HCT116 (cell line): Measurements from ENCODE around the gene SAMD14. TPM values are rescaled to one million over a fixed set of nuclear protein-coding genes. Genes with fewer than 3 reads are reported as not detected.

ENCODE experiments used
- ATAC-seq: fragments of 200-7000 bp; cut with Tn5 transposase; 2 replicates; pipeline ENCODE4 v1.9.1; 2020; ENCODE audit warnings: mild to moderate bottlenecking, moderate library complexity
- BruUV-seq: library from RNA; stranded (reverse); fragments of 400-500 nt; replicated peaks from 2 replicates; lab custom pipeline; 2021; lab: Mats Ljungman, UMichigan
- CTCF ChIA-PET: fragments of 300-600 bp; sonication (Branson Sonifier 250); formaldehyde crosslinking; loops from one replicate; lab custom pipeline; 2021; ENCODE audit warnings: antibody characterized with exemption; lab: Charles Lee
- POLR2A ChIA-PET: fragments of 300-600, 350-600 bp; sonication (Branson Sonifier 250); formaldehyde crosslinking; loops from one replicate; lab custom pipeline; 2021; ENCODE audit warnings: antibody characterized with exemption; lab: Charles Lee
- RAD21 ChIA-PET, 2 experiments: fragments of 300-600 bp; sonication (Branson Sonifier 250); formaldehyde crosslinking; loops; one replicate each; lab custom pipeline; 2023; ENCODE audit warnings: low total read pairs in 2 of 2; ENCODE audit not compliant: uncharacterized antibody in 2 of 2, unreplicated experiment in 2 of 2, low non-redundant PET in 1 of 2; lab: Charles Lee
- DNase-seq: peaks from one replicate; pipeline ENCODE4 v3.0.0-alpha.2; 2010; ENCODE audit warnings: low read depth, low spot score
- H2AFZ ChIP-seq: fragments of 200-600 bp; shearing (Covaris generic), sonication (generic); 2 replicates; pipeline ENCODE4 v1.6.1; 2017; ENCODE audit warnings: low read depth, mixed run types, mixed read lengths, antibody characterized with exemption, low read length; ENCODE audit not compliant: poor library complexity, severe bottlenecking
- H3K27ac ChIP-seq: 2 replicates; pipeline ENCODE4 v1.5.1; 2012; ENCODE audit warnings: low read depth, low read length
- H3K27me3 ChIP-seq: fragments of 200-600 bp; sonication (generic); 2 replicates; pipeline ENCODE4 v1.6.1; 2016; ENCODE audit warnings: mixed run types, low read length, mixed read lengths; ENCODE audit not compliant: insufficient read depth
- H3K36me3 ChIP-seq, 2 experiments: fragments of 200-500 bp in 1 of 2; fragments of 200-600 bp in 1 of 2; sonication (Bioruptor generic) in 1 of 2; sonication (generic) in 1 of 2; 2 replicates each; pipeline versions ENCODE4 v1.5.1 to v1.6.1; 2014 to 2016; ENCODE audit warnings: low read length in 2 of 2, inconsistent platforms in 1 of 2, mixed read lengths in 1 of 2, mixed run types in 1 of 2; ENCODE audit not compliant: insufficient read depth in 2 of 2, control insufficient read depth in 1 of 2
- H3K4me1 ChIP-seq, 2 experiments: fragments of 200-600 bp in 1 of 2; sonication (generic) in 1 of 2; 2 replicates each; pipeline versions ENCODE4 v1.5.1 to v1.6.1; 2012 to 2017; ENCODE audit warnings: low read length in 2 of 2, inconsistent platforms in 1 of 2, mild to moderate bottlenecking in 1 of 2, mixed read lengths in 1 of 2, mixed run types in 1 of 2, moderate library complexity in 1 of 2; ENCODE audit not compliant: insufficient read depth in 2 of 2, control insufficient read depth in 1 of 2
- H3K4me2 ChIP-seq: fragments of 200-600 bp; sonication (generic); 2 replicates; pipeline ENCODE4 v1.6.1; 2017; ENCODE audit warnings: mixed run types, low read length, mixed read lengths
- H3K4me3 ChIP-seq, 2 experiments: fragments of 200-600 bp in 1 of 2; sonication (generic) in 1 of 2; replicated peaks in 1 of 2; 2 replicates each; pipeline ENCODE4 v1.5.1; 2011 to 2016; ENCODE audit warnings: low read length in 2 of 2, control low read depth in 1 of 2, low read depth in 1 of 2, mild to moderate bottlenecking in 1 of 2, mixed read lengths in 1 of 2, mixed run types in 1 of 2
- H3K79me2 ChIP-seq: fragments of 200-600 bp; sonication (generic); 2 replicates; pipeline ENCODE4 v1.6.1; 2017; ENCODE audit warnings: mild to moderate bottlenecking, mixed run types, low read length, moderate library complexity, mixed read lengths; ENCODE audit not compliant: insufficient read depth
- H3K9ac ChIP-seq: fragments of 200-600 bp; sonication (generic); 2 replicates; pipeline ENCODE4 v1.6.1; 2016; ENCODE audit warnings: low read length, mixed read lengths
- H3K9me2 ChIP-seq: fragments of 200-600 bp; sonication (generic), shearing (Covaris generic); 2 replicates; pipeline ENCODE4 v1.6.1; 2017; ENCODE audit warnings: mixed run types, mild to moderate bottlenecking, moderate library complexity; ENCODE audit not compliant: insufficient read depth
- H3K9me3 ChIP-seq, 2 experiments: fragments of 200-500 bp in 1 of 2; fragments of 200-600 bp in 1 of 2; sonication (Bioruptor generic) in 1 of 2; sonication (generic) in 1 of 2; 2 replicates each; pipeline ENCODE4 v1.6.1; 2014 to 2017; ENCODE audit warnings: low read length in 2 of 2, mixed read lengths in 2 of 2, inconsistent platforms in 1 of 2, low read depth in 1 of 2, mild to moderate bottlenecking in 1 of 2, mixed run types in 1 of 2, moderate library complexity in 1 of 2; ENCODE audit not compliant: control insufficient read depth in 1 of 2, insufficient read depth in 1 of 2
- H4K20me1 ChIP-seq: fragments of 200-600 bp; sonication (generic), shearing (Covaris generic); 2 replicates; pipeline ENCODE4 v1.6.1; 2017; ENCODE audit warnings: mixed run types, mild to moderate bottlenecking, moderate library complexity; ENCODE audit not compliant: insufficient read depth
- CEBPB ChIP-seq: IDR thresholded peaks from 2 replicates; pipeline ENCODE4 v1.6.1; 2012; ENCODE audit warnings: low read depth
- ZNF274 ChIP-seq: fragments of 200-500 bp; sonication (Bioruptor generic); IDR thresholded peaks from 2 replicates; pipeline ENCODE4 v1.6.1; 2014; ENCODE audit warnings: mild to moderate bottlenecking, low read depth, low read length, inconsistent platforms
- intact Hi-C: fragments of 100-400 bp; cut with micrococcal nuclease; formaldehyde crosslinking; loops from 2 replicates; pipeline ENCODE4 v1.10.0; 2022
- total RNA-seq: library from RNA; stranded (reverse); gene quantifications from one replicate; pipeline ENCODE4 v1.2.1, GENCODE V29; 2021; ENCODE audit not compliant: unreplicated experiment
- TF ChIP-seq, protein P1 (sequence below): IDR thresholded peaks from 2 replicates; pipeline ENCODE4 v1.6.1; 2012; ENCODE audit warnings: low read depth

Gene SAMD14
- total RNA-seq, 1 experiment from 2014 or later, result 1.5 TPM

DNA sequence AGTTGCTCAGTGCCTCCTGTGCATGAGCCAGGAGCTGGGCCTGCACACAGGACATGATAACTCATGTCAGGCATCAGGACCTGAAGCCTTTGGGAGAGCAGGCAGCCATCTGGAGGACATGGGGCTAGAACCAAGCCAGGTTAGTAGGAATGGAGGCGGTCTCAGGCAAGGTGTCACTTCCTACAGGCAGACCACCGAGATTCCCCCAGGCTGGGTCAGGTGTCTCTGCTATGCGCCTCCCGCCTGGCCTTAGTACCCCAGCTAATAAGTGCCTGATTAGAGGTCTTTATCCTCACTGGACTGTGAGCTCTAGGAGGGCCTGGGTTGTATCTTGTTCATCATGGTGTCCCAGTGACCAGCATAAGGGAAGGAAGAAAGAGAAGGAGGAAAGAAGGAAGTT lies 15.6 kb downstream of the SAMD14 start:
- Histone ChIP-seq H4K20me1 (no peaks in the 10 kb centered on the region), H3K9me2 (no peaks in the 10 kb centered on the region), H3K4me3 (no peak overlapping the region), H3K79me2 (no peaks in the 10 kb centered on the region), H3K4me2 (peak overlapping the region; percentile 35), H3K4me1 (peaks cover 7 to 22% of the 10 kb centered on the region in 2 experiments; a peak in 3 of 4 replicates), H3K27ac (no peak overlapping the region; the same call in 1 of the 2 replicates), H3K36me3 (no peaks in the 10 kb centered on the region; a peak in 1 of 4 replicates), H3K9me3 (no peaks in the 10 kb centered on the region), H3K27me3 (peaks cover 6% of the 10 kb centered on the region; the same call in 1 of the 2 replicates), H3K9ac (no peak overlapping the region), H2AFZ (peak overlapping the region; percentile 34)
- POLR2A ChIA-PET, result no interaction called here
- RAD21 ChIA-PET, result no interaction called here
- TF ChIP-seq ZNF274 (no peak), CEBPB (no peak)
- no peak for DNase-seq
- ATAC-seq, result no peak
- intact Hi-C loops, result loop anchor here (2.0 kb wide), 1 partner anchor 46 kb away; no protein-coding TSS in a partner anchor
- no TSS peak for BruUV-seq
- CTCF ChIA-PET, result interaction anchor here (1.1 to 6.8 kb wide), 10 partner anchors 9 to 86 kb away, joined by 3 to 55 read pairs (median 6); partner anchors contain the start of gene PDK2

DNA sequence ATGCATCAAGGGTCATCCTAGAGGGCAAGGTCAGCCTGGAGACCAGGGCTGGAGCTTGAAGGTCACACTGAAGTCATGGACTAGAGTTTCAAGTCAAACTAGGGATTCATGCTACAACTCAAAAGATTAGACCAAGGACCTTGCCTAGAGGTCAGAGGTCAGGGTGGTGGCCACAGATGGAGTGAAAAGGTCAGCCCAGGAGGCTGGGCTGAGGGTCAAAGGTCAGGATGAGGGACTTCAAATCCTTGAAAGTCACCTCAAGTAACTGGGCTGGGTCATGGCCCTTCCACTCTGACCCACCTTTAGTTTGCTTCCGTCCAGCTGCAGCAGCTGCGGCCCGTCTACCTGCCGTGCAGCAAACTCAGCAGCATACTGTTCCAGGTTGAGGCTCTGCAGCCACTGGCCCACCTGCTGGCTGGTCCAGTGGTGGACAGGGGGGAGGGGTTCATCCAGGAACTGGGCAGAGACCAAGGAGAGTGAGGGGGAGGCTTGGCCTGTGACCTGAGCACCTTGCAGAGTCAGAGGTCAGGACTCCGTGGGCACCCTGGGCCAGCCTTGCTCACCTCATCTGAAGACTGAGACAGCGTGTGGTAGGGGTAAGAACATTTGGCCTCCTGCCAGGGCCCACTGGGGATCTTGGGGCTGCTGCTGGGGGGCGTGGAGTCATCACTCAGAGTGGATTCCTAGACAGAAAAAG lies 16.2 kb downstream of the SAMD14 start:
- Histone ChIP-seq H3K27ac (no peak overlapping the region; the same call in 1 of the 2 replicates), H3K36me3 (peaks cover 0 to under 1% of the 10 kb centered on the region in 2 experiments; a peak in 1 of 4 replicates), H2AFZ (no peak overlapping the region), H3K27me3 (0 out of 2 replicates have a peak, but pooled peaks cover under 1% of the 10 kb centered on the region), H3K4me2 (no peak overlapping the region), H3K9me2 (no peaks in the 10 kb centered on the region), H3K9me3 (no peaks in the 10 kb centered on the region), H4K20me1 (no peaks in the 10 kb centered on the region), H3K9ac (no peak overlapping the region), H3K4me3 (no peak overlapping the region), H3K4me1 (peaks cover 7 to 22% of the 10 kb centered on the region in 2 experiments; a peak in 3 of 4 replicates), H3K79me2 (no peaks in the 10 kb centered on the region)
- DNase-seq (no peak), ATAC-seq (no peak)
- BruUV-seq, result no TSS peak
- ChIA-PET RAD21 (no interaction called here), POLR2A (no interaction called here), CTCF (interaction anchor here (1.1 to 6.8 kb wide), 6 partner anchors 10 to 86 kb away, joined by 3 to 55 read pairs (median 7); partner anchors contain the start of gene PDK2)
- intact Hi-C loops, result loop anchor here (2.0 kb wide), 1 partner anchor 47 kb away; no protein-coding TSS in a partner anchor
- TF ChIP-seq, protein P1, sequence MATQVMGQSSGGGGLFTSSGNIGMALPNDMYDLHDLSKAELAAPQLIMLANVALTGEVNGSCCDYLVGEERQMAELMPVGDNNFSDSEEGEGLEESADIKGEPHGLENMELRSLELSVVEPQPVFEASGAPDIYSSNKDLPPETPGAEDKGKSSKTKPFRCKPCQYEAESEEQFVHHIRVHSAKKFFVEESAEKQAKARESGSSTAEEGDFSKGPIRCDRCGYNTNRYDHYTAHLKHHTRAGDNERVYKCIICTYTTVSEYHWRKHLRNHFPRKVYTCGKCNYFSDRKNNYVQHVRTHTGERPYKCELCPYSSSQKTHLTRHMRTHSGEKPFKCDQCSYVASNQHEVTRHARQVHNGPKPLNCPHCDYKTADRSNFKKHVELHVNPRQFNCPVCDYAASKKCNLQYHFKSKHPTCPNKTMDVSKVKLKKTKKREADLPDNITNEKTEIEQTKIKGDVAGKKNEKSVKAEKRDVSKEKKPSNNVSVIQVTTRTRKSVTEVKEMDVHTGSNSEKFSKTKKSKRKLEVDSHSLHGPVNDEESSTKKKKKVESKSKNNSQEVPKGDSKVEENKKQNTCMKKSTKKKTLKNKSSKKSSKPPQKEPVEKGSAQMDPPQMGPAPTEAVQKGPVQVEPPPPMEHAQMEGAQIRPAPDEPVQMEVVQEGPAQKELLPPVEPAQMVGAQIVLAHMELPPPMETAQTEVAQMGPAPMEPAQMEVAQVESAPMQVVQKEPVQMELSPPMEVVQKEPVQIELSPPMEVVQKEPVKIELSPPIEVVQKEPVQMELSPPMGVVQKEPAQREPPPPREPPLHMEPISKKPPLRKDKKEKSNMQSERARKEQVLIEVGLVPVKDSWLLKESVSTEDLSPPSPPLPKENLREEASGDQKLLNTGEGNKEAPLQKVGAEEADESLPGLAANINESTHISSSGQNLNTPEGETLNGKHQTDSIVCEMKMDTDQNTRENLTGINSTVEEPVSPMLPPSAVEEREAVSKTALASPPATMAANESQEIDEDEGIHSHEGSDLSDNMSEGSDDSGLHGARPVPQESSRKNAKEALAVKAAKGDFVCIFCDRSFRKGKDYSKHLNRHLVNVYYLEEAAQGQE, result no peak
